ENCODE data around the gene LRRC40.

GRCh38 chr1:70205071-70205433 is 327 bp downstream of the LRRC40 start:
- TF ChIP-seq POLR2A (IDR thresholded peaks at IDR 0.05) (no peak), CTCF (IDR thresholded peaks at IDR 0.05) (no peak)
